Epidermal melanocyte (primary cell): ENCODE results near the gene ADAM17.
A peak's percentile ranks its signal among the peaks of the same experiment; 100 is the strongest.
"Not testable (repeated sequence)": the region's sequence is repeated elsewhere in the genome, so short reads cannot be mapped to it uniquely, and the experiment has no call there.

Experiments
- DNase-seq: peaks from one replicate; pipeline ENCODE4 v3.0.0; 2011; ENCODE audit warnings: low spot score; ENCODE audit not compliant: insufficient read length

ADAM17 gene

GRCh38 chr2:9555297-9556120 lies at the start of gene ADAM17:
Gene ADAM17, minus strand, starts transcription at chr2:9555830. Its CDS starts 225 bp downstream, at chr2:9555605.
- DNase-seq: peak; percentile 70

GRCh38 chr2:9602412-9602811 lies 46.8 kb upstream of the ADAM17 start:
- DNase-seq: no peak

- no peak for DNase-seq
Measured at GRCh38 chr2:9601397-9601796, 45.8 kb upstream of the ADAM17 start.

DNA sequence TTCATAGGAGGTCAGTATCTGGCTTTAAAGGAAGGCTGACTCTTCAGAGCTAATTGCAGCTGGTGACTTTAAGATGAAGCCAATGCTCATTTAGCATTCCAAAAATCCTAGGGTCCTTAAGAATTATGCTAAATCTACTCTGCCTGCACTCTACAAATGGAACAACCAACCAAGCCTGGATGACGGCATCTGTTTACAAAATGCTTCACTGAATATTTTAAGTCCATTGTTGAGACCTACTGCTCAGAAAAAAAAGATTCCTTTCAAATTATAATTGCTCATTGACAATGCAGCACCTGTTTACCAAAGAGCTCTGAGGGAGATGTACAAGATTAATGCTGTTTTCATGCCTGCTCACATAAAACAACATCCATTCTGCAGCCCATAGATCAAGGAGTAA lies 43.8 kb upstream of the ADAM17 start:
- DNase-seq: no peak

- DNase-seq: no peak
Measured at GRCh38 chr2:9596621-9597311, 41.1 kb upstream of the ADAM17 start.

DNA sequence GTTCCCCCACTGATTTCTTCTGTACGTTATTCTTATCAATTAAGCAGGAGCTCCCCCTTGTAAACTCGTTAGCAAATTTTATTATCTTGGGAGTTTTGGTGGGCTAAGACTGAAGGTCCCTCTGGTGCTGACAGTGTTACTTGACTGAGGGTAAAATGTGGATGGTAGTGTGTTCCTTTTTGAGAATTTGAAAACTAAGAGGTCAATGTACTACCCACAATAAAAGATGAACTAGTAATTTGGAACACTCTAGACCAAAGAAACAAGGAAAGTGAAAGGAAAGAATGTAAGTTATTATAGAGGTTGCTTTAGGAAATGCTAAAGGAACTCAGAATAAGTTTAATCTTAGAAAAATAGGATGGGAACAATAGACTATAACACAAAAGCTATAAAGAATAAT lies 40.1 kb upstream of the ADAM17 start:
- DNase-seq: no peak

DNA sequence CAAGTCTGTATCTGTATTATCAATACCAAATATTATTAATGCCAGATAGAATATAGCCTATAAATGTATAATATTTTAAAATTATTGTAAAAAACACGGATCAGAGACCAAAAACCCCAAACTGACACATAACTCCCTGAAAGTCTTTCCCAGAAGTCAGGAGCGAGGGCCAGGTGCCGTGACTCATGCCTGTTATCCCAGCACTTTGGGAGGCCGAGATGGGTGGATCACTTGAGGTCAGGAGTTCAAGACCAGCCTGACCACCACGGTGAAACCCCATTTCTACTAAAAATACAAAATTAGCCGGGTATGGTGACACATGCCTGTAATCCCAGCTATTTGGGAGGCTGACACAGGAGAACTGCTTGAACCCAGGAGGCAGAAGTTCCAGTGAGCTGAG lies 39.6 kb upstream of the ADAM17 start:
- DNase-seq: not testable (repeated sequence)

DNA sequence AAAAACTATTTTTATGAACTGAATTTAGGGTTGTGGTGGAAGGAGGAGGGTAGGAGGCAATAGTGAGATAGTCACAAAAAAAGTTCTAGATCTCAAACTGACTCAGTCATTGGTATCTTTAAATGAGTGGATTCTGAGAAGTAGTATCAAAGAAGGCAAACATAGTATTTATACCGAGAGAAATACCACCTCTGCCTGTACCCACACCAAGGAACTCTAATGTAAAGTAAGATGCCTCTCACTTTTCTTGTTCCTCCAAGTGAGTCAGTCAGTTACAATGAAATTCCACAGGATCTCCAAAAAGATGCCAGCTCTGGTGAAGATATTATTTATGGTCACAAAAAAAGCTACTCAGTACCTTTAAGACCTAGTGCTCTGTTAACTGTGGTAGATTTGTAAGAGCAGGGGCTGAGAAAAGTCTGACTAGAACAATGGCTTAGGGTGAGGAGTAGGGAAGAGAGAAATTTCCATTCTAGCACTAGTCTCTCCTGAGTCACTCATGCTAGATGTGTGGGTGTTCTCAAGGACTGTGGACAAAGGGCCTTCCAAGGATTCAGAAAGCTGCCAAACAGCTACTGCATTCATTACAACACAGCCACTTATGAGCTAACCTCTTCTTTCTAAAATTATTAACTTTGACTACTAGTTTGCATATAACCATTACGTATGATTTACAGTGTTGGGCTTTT lies 38.9 kb upstream of the ADAM17 start:
- DNase-seq: no peak

- DNase-seq: no peak
Measured at GRCh38 chr2:9593925-9594324, 38.3 kb upstream of the ADAM17 start.

DNA sequence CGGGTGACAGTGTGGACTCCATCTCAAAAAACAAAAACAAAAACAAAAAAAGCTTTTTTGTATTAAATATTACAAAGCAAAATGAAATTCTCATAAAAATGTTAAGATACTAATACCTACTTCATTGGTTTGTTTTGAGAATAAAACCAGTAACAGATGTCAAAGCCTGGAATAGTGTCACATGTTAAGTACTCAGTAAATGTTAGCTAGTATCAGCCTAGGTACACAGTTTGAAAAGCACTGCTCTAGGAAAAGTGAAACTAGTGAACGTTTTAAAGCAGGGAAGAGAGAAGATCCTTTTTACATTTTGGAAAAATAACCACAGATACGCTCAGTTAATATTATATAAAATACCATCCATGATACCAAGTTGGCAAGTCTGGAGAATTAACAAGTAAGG lies 37.1 kb upstream of the ADAM17 start:
- DNase-seq: no peak

GRCh38 chr2:9590641-9591040 lies 35.0 kb upstream of the ADAM17 start:
- DNase-seq: no peak

DNA sequence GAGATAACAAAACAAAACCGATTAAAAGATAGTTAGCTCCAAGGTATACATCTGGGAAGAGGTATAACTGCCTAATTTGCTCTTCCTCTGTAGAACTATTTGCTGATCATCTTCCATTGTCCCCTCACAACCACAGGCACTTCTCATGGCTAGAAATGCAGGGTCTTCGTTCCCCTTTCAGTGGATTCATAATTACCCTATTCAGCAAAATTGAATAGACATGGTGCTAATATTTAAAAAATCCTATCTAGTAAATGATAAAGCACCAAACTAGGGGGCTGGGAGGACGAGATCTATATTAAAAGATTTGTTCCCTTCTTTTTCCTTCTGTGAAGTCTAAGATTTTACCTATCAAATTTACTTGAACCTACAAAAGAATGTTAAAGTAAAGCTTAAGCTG lies 30.8 kb upstream of the ADAM17 start:
- DNase-seq: no peak

GRCh38 chr2:9585486-9585885 lies 29.9 kb upstream of the ADAM17 start:
- no peak for DNase-seq

DNA sequence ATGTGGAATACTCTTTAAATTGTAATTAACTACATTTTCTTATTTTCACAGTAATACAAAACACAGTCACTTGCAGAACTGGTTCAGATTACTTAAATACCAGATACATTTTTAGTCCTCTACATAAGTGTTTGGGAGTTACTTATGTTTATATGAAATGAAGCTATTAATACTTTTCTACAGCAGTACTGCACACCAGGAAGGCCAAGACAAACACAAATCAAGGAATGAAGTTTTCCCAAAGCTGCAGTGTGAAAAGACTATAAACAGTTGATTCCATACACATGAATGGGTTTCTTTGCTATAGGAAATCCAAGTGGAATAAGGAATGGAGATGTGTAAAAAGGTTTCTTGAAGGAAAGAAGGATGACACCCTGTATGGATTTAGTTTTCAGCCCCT lies 29.3 kb upstream of the ADAM17 start:
- not testable (repeated sequence) for DNase-seq

DNA sequence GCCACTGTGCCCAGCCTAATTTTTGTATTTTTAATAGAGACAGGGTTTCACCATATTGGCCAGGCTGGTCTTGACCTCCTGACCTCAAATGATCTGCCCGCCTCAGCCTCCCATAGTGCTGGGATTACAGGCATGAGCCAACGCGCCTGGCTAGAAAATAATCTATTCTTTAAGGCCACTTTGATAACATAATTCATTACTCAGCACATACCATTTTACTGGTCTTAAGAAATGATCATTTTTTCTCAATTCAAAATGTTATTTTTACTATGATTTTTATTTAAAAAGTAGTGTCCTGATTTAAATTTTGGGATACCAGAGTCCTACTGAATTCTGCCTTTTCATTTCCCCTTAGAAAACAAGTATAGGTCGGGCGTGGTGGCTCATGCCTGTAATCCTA lies 27.0 kb upstream of the ADAM17 start:
- no peak for DNase-seq

DNA sequence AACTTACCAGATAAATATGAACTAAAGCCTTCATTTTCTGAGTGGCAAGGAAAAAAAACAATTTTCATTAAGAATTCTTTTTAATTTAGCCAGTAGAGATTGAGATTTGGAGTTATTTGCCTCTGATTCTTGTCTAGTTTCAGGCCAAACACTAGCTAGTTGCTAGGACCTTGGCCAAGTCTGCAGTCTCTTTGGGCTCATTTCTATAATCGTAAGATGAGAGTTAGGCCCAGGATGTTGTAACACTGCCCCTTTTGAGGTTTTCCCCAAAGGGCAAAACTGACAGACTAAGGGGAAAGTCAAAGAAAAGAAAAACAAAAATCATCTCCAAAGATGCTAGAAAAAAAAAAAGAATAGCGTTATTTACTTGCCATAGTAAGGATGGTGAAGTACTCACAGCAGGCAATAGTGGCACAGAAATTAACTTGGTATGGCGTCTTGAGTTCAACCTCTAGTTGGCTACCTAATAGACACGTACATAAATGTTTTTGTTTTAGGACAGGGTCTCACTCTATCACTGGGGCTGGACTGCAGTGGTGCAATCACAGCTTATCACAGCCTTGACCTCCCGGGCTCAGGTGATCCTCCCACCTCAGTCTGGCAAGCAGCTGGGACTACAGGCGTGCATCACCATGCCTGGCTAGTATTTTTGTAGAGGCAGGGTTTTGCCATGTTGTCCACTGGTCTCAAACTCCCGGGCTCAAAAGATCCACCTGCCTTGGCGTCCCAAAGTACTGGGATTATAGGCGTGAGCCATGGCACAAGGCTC lies 23.0 kb upstream of the ADAM17 start:
- DNase-seq: no peak

- DNase-seq: no peak
Measured at GRCh38 chr2:9574331-9574730, 18.7 kb upstream of the ADAM17 start.

GRCh38 chr2:9573840-9574239 lies 18.2 kb upstream of the ADAM17 start:
- no peak for DNase-seq

DNA sequence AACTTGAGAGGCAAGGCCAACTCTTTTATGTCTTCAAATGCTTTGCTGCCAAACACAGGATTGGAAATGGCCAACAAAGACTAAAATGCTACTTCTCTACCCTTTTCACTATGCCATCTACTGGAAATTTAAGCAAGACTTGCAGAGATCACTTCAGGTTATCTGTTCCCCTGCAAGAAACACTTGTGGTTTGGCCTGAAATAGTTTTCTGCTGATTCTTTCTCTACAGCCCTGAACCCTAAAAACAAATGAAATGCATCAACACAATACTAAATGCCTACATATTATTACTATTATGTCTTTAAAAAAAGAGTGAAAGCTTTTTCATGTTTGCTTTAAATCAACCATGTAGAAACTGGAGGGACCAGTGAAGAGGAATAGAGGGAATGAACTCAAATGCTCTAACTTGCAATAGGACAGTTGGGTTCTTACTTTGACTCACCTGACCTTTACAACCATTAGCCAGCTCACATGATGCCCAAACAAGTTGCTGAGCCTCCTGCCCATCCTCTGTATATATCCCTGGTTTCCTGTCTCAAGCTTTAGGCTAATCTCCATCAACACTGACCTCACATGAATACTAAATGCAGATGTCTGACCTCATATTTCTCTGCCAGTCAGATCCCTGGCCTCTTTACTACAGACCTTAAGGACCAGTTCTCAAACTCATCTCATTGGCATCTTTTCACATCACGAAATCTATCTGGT lies 17.5 kb upstream of the ADAM17 start:
- DNase-seq: no peak

GRCh38 chr2:9570182-9571060 lies 14.8 kb upstream of the ADAM17 start:
- no peak for DNase-seq
